Fibroblast of villous mesenchyme (primary cell): ENCODE data around the gene CACNG7. TPM values are rescaled to one million over a fixed set of nuclear protein-coding genes. Genes with fewer than 3 reads are reported as not detected.

ENCODE experiments used
- DNase-seq: peaks from one replicate; pipeline ENCODE4 v3.0.0-alpha.2; 2010; ENCODE audit warnings: low read depth
- H3K4me3 ChIP-seq: 2 replicates; pipeline ENCODE4 v1.5.1; 2011; ENCODE audit warnings: low read depth, mild to moderate bottlenecking, low read length
- total RNA-seq: library from RNA; depleted of rRNA; stranded (reverse); fragments of >200 nt; gene quantifications from 2 replicates; pipeline ENCODE4 v1.2.3, GENCODE V29; 2012
- TF ChIP-seq, protein P1 (sequence below): IDR thresholded peaks from 2 replicates; pipeline ENCODE4 v1.5.1; 2012; ENCODE audit warnings: low read depth, mild to moderate bottlenecking, low read length; ENCODE audit not compliant: insufficient read depth

CACNG7 gene
- total RNA-seq, 1 donor: 0.43 TPM

- DNase-seq: peak; percentile 27
- H3K4me3 ChIP-seq: peak overlapping the region; percentile 52
- TF ChIP-seq, protein P1, sequence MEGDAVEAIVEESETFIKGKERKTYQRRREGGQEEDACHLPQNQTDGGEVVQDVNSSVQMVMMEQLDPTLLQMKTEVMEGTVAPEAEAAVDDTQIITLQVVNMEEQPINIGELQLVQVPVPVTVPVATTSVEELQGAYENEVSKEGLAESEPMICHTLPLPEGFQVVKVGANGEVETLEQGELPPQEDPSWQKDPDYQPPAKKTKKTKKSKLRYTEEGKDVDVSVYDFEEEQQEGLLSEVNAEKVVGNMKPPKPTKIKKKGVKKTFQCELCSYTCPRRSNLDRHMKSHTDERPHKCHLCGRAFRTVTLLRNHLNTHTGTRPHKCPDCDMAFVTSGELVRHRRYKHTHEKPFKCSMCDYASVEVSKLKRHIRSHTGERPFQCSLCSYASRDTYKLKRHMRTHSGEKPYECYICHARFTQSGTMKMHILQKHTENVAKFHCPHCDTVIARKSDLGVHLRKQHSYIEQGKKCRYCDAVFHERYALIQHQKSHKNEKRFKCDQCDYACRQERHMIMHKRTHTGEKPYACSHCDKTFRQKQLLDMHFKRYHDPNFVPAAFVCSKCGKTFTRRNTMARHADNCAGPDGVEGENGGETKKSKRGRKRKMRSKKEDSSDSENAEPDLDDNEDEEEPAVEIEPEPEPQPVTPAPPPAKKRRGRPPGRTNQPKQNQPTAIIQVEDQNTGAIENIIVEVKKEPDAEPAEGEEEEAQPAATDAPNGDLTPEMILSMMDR: no peak
These were observed 72.9 kb downstream of the CACNG7 start for GRCh38 chr19:53982001-53982451.

- H3K4me3 ChIP-seq: peak overlapping the region; percentile 9
- TF ChIP-seq, protein P1: no peak
- peak; percentile 49 for DNase-seq
These were observed 73.5 kb downstream of the CACNG7 start for GRCh38 chr19:53982611-53983010.

- H3K4me3 ChIP-seq: no peak overlapping the region
- TF ChIP-seq, protein P1: no peak
- DNase-seq: no peak
These were observed 74.6 kb downstream of the CACNG7 start for GRCh38 chr19:53983457-53984289.

- TF ChIP-seq, protein P1: no peak
- no peak overlapping the region for H3K4me3 ChIP-seq
- DNase-seq: no peak
These were observed 76.8 kb downstream of the CACNG7 start for GRCh38 chr19:53985863-53986262.

- DNase-seq: no peak
- TF ChIP-seq, protein P1: no peak
- no peak overlapping the region for H3K4me3 ChIP-seq
These were observed 79.9 kb downstream of the CACNG7 start for GRCh38 chr19:53988981-53989380.

- TF ChIP-seq, protein P1: no peak
- H3K4me3 ChIP-seq: no peak overlapping the region
- no peak for DNase-seq
These were observed 80.8 kb downstream of the CACNG7 start for GRCh38 chr19:53989600-53990533.
